Hypothalamus (tissue), 51 donors: Measurements from ENCODE around the gene OR4K13.

Experiments used
- DNase-seq, 51 donors: peaks; one replicate each; lab custom pipeline; 2025; lab: John Stamatoyannopoulos, UW

OR4K13 gene, protein sequence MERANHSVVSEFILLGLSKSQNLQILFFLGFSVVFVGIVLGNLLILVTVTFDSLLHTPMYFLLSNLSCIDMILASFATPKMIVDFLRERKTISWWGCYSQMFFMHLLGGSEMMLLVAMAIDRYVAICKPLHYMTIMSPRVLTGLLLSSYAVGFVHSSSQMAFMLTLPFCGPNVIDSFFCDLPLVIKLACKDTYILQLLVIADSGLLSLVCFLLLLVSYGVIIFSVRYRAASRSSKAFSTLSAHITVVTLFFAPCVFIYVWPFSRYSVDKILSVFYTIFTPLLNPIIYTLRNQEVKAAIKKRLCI

DNA sequence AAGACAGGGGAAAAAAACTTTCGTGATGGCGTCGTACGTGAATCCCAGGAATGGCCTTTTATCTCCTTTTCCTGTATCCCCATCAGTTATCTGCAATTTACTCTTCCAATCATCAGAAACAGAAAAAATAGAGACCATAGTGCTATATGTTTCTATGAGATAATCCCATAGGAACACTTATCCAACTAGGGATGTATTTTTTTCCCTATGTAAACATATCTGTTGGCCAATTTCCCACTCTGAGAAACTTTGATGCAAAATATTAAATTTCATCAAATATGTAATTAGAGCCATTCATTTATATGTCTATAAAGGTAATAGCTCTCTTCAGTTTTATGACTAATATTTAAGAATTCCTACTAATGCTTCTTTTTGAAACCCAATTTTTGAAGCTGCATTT is at the start of gene OR4K13:
TSS of gene OR4K13 (minus strand) at position 101 of the 400 bp plus-strand sequence. CDS start 1,280 bp downstream, outside the sequence.
- DNase-seq: no peak

DNA sequence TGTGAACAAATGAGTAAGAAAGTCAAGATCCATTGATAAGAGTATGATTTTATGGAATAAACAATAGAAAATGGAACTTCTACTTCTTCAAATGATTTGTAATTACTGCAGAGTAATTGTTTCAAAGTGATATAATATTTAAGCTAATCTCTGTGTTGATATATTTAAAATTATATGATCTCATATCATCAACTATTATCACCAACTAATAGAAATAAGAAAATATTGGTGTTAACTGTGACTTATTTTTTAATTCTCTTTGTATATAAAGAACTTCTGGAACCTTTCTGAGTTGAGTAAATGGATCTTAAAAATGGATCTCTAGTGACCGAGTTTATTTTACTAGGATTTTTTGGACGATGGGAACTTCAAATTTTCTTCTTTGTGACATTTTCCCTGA is 23.9 kb upstream of the OR4K13 start, which contains the start of gene OR4L1:
TSS of gene OR4L1 (plus strand) at position 301 of the 400 bp plus-strand sequence. CDS start at position 301, 0 bp downstream.
- no peak for DNase-seq

DNA sequence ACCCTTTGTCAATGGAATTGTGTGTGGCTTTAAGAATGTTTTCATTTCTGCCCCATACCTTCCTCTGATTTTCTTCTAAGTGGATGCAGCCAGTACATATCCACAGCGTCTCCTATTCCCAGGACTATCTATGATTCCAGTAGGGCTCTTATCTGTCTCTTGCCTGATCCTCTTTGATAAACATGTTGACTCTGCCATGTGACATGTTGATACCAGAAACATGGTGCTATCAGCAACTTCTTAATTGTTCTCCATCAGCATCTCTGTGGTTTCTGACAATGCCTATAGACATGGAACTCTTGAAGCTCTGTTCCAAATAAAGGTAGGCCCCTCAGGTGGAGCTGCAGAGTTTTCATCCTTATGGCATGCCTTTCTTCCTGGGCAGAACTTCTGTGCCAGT is 12.4 kb upstream of the OR4K13 start:
- DNase-seq: no peak

GRCh38 chr14:20044243-20044642 is 8.4 kb upstream of the OR4K13 start:
- DNase-seq: no peak

- DNase-seq: no peak
Measured at GRCh38 chr14:20035449-20035848, 389 bp downstream of the OR4K13 start.

GRCh38 chr14:20031058-20031457 is 4.8 kb downstream of the OR4K13 start:
- no peak for DNase-seq

- DNase-seq: no peak
Measured at GRCh38 chr14:20019257-20019865, 16.5 kb downstream of the OR4K13 start, which contains the start of gene OR4K14. Gene OR4K14 (minus strand): TSS chr14:20019307. CDS start chr14:20015193, 4,114 bp downstream.

GRCh38 chr14:20008156-20008555 is 27.7 kb downstream of the OR4K13 start:
- DNase-seq: no peak

- DNase-seq: no peak
Measured at GRCh38 chr14:20002319-20002718, 33.5 kb downstream of the OR4K13 start.

GRCh38 chr14:20001863-20002262 is 34.0 kb downstream of the OR4K13 start, which contains the start of gene OR4Q2:
Gene OR4Q2 (plus strand): TSS chr14:20002163.
- DNase-seq: no peak

DNA sequence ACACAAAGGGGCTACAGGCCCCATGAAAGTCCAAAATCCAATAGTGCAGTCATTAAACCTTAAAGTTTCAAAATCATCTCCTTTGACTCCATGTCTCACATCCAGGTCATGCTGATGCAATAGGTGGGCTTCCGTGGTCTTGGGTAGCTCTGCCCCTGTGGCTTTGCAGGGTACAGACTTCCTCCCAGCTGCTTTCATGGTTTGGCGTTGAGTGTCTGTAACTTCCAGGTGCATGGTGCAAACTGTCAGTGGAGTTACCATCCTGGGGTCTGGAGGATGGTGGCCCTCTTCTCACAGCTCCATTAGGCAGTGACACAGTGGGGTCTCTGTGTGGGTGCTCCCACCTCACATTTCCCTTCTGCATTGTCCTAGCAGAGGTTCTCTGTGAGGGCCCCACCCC is 42.4 kb downstream of the OR4K13 start:
- no peak for DNase-seq
